Measurements from ENCODE around the gene RPA3. TPM values are rescaled to one million over a fixed set of nuclear protein-coding genes. Genes with fewer than 3 reads are reported as not detected.

RPA3 gene
- total RNA-seq, 2 donors from 2014 or later = 44.9 to 53.3 TPM

DNA sequence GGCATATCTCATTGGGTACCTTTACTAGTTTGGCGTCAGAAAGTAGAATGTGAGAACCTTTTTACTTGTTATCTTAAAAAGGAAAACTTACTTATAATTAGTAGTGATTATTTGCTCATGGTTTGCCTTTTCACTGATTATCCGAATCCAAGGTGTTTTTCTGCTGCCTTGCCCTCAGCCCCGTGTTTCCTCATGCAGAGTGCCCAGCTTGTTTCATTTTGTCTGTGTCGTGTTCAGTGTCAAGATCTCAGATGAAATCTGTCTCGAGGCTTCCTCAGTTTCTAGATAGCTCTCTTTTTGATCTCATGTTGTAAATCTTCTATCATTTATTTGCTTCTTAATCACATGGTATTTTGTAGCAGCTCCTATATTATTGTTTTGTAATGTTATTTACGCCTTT lies 30.1 kb downstream of the RPA3 start:
- Histone ChIP-seq H3K4me3 (no peak overlapping the region), H3K9ac (ENCODE audit: low read depth in 2 of 2, low read length in 2 of 2) (no peak overlapping the region), H3K4me1 (no peaks in the 10 kb centered on the region), H3K27me3 (no peaks in the 10 kb centered on the region), H3K27ac (no peak overlapping the region), H3K36me3 (no peaks in the 10 kb centered on the region), H3K9me3 (no peaks in the 10 kb centered on the region)
- TF ChIP-seq, protein P1, sequence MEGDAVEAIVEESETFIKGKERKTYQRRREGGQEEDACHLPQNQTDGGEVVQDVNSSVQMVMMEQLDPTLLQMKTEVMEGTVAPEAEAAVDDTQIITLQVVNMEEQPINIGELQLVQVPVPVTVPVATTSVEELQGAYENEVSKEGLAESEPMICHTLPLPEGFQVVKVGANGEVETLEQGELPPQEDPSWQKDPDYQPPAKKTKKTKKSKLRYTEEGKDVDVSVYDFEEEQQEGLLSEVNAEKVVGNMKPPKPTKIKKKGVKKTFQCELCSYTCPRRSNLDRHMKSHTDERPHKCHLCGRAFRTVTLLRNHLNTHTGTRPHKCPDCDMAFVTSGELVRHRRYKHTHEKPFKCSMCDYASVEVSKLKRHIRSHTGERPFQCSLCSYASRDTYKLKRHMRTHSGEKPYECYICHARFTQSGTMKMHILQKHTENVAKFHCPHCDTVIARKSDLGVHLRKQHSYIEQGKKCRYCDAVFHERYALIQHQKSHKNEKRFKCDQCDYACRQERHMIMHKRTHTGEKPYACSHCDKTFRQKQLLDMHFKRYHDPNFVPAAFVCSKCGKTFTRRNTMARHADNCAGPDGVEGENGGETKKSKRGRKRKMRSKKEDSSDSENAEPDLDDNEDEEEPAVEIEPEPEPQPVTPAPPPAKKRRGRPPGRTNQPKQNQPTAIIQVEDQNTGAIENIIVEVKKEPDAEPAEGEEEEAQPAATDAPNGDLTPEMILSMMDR (IDR thresholded peaks at IDR 0.05) = no peak
- no peak for DNase-seq
- intact Hi-C loops (cut with DNase I) = no loop called here

DNA sequence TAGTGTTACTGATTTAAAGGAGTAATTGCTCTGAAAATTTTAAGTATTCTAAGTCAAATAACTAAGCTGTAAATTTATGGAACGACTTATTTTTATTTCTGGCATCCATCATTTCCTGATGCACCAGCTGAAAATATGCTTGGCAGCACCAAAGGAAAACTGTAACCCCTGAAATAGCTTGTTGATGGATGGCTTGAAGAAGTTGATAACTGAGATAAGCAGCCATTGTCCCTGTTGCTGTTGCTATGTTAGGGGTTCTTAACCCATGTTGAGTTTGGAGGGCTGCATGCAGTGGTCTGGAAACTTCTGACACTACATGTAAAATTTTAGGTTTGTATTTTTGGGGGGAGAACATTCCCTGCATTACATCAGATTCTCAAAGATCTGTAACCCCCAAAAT lies 30.6 kb downstream of the RPA3 start:
- H3K9ac ChIP-seq (ENCODE audit: low read depth in 2 of 2, low read length in 2 of 2) = no peak overlapping the region
- H3K4me1 ChIP-seq = no peaks in the 10 kb centered on the region
- no peaks in the 10 kb centered on the region for H3K9me3 ChIP-seq

DNA sequence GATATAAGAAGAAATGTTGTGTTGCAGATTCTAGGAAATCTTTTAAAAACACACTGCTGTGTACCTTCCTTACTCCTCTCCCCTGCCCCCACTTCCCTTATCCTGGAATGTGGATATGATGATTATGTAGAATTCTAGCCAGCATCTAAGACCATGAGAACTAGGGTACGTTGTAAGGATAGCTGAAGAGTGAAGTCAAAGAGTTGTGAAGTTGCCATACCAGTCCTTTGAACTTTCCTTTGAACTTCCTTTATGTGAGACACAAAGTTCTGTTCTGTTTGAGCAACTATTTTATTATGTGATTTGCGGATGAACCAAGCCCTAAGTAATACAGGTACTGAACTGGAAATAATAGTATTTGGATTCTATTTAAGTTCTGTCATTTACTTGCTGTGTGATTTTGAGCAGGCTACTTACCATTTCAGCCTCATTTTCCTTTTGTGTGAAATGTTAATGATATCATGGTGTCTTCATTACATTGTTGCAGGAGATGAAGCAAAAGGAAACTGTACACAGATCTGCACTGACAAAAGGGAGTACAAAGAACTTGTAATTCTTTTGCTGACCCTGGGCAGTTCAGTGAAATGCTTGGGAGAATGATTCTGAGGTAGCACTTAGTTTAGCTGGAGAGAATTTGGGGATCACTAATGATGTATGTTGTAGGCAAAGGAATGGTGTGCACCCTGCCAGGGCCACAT lies 31.4 kb downstream of the RPA3 start:
- Histone ChIP-seq H3K36me3 (no peaks in the 10 kb centered on the region), H3K4me3 (no peak overlapping the region), H3K9me3 (no peaks in the 10 kb centered on the region), H3K9ac (ENCODE audit: low read depth in 2 of 2, low read length in 2 of 2) (no peak overlapping the region), H3K4me1 (peaks cover 3% of the 10 kb centered on the region), H3K27ac (no peak overlapping the region), H3K27me3 (no peaks in the 10 kb centered on the region)
- TF ChIP-seq, protein P1 (IDR thresholded peaks at IDR 0.05) = no peak
- no peak for DNase-seq
- intact Hi-C loops (cut with DNase I) = no loop called here

More for the DNA sequence above, 30.6 kb downstream of the RPA3 start:
- H3K27ac ChIP-seq = no peak overlapping the region
- intact Hi-C loops (cut with DNase I) = no loop called here
- H3K4me3 ChIP-seq = no peak overlapping the region
- H3K36me3 ChIP-seq = no peaks in the 10 kb centered on the region
- H3K27me3 ChIP-seq = no peaks in the 10 kb centered on the region
- TF ChIP-seq, protein P1 (IDR thresholded peaks at IDR 0.05) = no peak
- DNase-seq = no peak

DNA sequence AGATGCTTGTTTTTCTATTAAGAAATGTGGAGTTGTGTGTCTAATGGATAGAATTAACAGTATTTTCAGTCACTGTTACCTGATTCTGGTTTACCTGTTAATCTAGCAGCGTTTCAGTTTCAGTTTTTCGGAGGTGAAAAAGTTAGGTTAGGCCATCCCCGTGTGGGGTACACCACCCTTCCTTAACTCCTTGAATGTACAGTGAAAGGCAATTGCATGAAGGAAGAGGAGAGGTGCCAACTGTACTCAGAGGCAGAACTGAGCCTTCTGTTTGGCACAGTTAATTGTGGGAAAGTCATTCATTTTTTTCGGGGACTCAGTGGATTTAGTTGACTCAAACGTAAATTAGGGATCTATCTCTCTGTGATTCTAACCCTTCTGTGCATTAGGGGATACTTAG lies 35.5 kb downstream of the RPA3 start:
- intact Hi-C loops (cut with DNase I) = loop anchor here (5.0 kb wide), 2 partner anchors 79 to 354 kb away; no protein-coding TSS in a partner anchor
- DNase-seq = no peak
- H3K9me3 ChIP-seq = no peaks in the 10 kb centered on the region
- peaks cover 4% of the 10 kb centered on the region for H3K4me1 ChIP-seq
- H3K4me3 ChIP-seq = no peak overlapping the region
- TF ChIP-seq, protein P1 (IDR thresholded peaks at IDR 0.05) = no peak
- H3K27ac ChIP-seq = no peak overlapping the region
- H3K9ac ChIP-seq (ENCODE audit: low read depth in 2 of 2, low read length in 2 of 2) = no peak overlapping the region
- H3K27me3 ChIP-seq = no peaks in the 10 kb centered on the region
- H3K36me3 ChIP-seq = no peaks in the 10 kb centered on the region

DNA sequence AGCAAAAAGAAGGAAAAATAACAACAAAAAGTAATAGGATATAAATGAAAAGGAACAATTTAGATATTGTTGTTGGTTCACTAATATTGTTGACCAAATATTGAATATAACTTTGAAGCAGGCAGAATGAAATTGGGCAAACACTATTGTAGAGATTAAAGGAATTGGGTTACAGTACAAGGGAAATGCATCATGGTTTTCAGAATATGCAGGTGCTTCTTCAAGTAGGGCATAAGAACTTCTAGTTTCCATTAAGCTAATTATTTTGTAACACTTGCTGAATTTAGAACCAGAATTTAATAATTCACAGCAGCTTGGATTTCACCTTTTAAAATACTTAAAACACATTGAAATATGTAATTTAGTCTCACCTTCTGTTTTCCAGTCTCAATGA lies 36.5 kb downstream of the RPA3 start:
- intact Hi-C loops (cut with DNase I) = loop anchor here (5.0 kb wide), 2 partner anchors 80 to 355 kb away; no protein-coding TSS in a partner anchor
- H3K36me3 ChIP-seq = no peaks in the 10 kb centered on the region
- no peak overlapping the region for H3K4me3 ChIP-seq
- H3K9me3 ChIP-seq = no peaks in the 10 kb centered on the region
- no peaks in the 10 kb centered on the region for H3K27me3 ChIP-seq
- TF ChIP-seq, protein P1 (IDR thresholded peaks at IDR 0.05) = no peak
- H3K9ac ChIP-seq (ENCODE audit: low read depth in 2 of 2, low read length in 2 of 2) = no peak overlapping the region
- H3K4me1 ChIP-seq = peaks cover 4% of the 10 kb centered on the region
- no peak overlapping the region for H3K27ac ChIP-seq
- DNase-seq = no peak

Data from colonic mucosa (tissue), 4 donors.